ENCODE results near the gene NRAP. TPM values are rescaled to one million over a fixed set of nuclear protein-coding genes. Genes with fewer than 3 reads are reported as not detected.

NRAP gene
- polyA plus RNA-seq, 1 donor = 31.5 TPM

DNA sequence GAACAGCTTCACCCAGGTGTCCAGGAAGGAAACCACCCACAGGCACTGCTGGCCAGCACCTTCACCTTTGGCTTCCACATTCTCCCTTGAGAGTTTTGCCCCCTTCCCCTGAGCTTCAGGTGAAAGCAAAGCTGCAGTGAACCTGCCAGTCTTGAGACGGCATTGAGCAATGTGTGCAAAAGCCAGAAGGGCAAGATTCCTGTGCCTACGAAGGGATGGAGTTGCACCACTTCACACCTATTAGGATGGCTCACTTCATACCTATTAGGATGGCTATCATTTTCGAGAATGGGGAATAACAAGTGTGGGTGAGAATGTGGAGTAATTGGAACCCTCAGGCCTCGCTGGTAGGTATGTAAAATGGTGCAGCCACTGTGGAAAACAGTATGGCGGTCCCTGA is 103.8 kb downstream of the NRAP start:
- no peak for DNase-seq (ENCODE audit: low read depth)

- DNase-seq (ENCODE audit: low read depth) = no peak
Observed at GRCh38 chr10:113557903-113558321, 105.9 kb downstream of the NRAP start.

- DNase-seq (ENCODE audit: low read depth) = no peak
Observed at GRCh38 chr10:113557424-113557862, 106.4 kb downstream of the NRAP start.

GRCh38 chr10:113555751-113556150 is 108.1 kb downstream of the NRAP start:
- DNase-seq (ENCODE audit: low read depth) = no peak

DNA sequence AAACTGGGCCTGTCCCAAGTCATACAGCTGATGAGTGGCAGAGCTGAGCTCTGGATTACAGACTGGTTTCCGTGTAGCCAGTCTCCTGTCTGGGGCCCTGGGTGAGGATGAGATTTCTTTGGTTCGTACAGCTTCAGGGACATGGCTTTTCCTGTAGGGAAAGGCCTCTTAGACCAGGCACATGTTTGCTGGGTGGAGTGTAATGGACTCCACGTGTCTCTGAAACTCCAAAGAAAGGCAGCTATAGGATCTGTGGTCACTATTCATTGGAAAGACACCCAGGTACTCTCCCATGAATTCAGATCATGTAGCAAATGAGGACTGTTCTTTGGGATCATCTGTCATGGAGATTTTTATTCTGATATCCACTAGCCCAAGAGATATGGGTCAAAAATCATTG is 108.6 kb downstream of the NRAP start:
- no peak for DNase-seq (ENCODE audit: low read depth)

GRCh38 chr10:113554214-113554613 is 109.6 kb downstream of the NRAP start:
- DNase-seq (ENCODE audit: low read depth) = no peak

- DNase-seq (ENCODE audit: low read depth) = no peak
Observed at GRCh38 chr10:113553149-113553548, 110.7 kb downstream of the NRAP start.

- DNase-seq (ENCODE audit: low read depth) = no peak
Observed at GRCh38 chr10:113552701-113553100, 111.1 kb downstream of the NRAP start, which contains the start of gene HABP2. Gene HABP2 (plus strand): TSS chr10:113553053. CDS start chr10:113553122, 69 bp downstream.

DNA sequence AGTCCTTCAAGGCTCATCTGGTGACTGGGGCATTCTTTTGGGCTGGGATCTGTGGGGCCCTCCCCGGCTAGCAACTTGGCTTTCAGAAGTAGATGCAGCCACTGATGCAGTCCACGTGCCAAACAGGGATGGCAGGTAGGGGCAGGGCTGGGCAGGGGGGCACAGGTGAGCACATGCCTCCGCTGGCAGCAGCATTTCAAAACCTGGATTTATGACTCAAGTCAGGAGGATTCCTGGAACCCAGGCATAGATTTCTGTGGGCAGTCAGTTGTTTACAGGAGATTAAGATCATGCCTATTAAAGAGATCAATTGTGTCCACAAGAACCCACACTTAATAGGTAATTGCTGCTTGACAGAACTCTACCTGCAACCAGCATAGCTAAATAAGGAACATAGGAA is 111.8 kb downstream of the NRAP start:
- no peak for DNase-seq (ENCODE audit: low read depth)

DNA sequence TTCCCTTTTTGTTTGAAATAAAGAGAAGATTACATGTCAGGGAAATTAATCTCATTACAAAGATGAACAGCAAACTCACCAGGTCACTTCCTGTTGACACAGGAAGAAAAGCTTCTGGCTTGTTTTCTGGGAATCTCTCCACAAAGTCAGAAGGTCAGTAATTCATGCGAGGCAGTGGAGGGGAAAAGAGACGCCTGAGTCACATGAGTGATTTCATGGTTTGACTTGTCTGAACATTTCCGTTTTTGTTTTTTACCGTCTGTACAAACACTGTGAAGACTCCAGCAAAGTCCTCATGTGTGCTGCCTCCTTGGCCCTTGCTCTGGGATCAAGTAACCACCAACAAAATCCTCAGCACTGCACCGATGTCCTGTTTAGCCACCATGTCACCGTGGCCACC is 113.5 kb downstream of the NRAP start:
- no peak for DNase-seq (ENCODE audit: low read depth)

DNA sequence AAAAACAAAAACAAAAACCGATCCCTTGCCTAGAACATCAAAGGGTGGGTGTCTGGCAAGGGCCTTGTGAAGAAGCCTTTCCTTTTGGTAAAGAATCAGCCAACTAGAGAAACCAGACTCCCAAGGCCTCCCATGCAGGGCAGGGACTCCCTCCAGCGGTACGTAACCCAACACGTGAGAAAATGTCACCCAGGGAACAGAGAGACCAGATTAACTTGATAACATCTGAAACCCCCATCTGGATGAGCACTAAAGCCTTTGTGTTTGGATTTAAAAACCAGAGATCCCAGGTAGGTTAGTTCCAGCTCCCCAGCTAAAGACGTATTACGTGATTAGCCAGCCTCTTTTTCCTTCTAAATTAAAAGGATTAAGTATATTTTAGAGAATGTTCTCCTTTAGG is 114.0 kb downstream of the NRAP start:
- DNase-seq (ENCODE audit: low read depth) = no peak

- no peak for DNase-seq (ENCODE audit: low read depth)
Observed at GRCh38 chr10:113547426-113547825, 116.4 kb downstream of the NRAP start.

GRCh38 chr10:113544392-113544791 is 119.4 kb downstream of the NRAP start:
- DNase-seq (ENCODE audit: low read depth) = no peak

GRCh38 chr10:113543107-113543955 is 120.5 kb downstream of the NRAP start:
- DNase-seq (ENCODE audit: low read depth) = no peak

DNA sequence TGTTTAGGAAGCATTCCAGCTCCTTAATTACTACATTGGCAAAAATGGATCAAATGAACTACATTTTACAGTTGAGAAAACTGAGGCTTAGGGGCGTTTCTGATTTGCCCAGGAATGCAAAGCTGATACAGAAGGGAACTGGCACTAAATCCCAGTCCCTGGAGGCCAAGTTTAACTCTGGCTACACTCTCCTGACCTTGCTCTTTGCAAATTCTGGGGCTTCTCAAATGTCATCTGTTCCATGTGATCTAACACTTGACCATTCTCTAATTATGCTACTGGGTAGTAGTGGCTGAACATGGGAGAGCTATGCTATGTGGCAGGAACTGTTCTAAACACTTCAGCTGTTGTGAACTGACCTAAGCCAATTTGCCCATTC is 122.3 kb downstream of the NRAP start:
- DNase-seq (ENCODE audit: low read depth) = no peak

DNA sequence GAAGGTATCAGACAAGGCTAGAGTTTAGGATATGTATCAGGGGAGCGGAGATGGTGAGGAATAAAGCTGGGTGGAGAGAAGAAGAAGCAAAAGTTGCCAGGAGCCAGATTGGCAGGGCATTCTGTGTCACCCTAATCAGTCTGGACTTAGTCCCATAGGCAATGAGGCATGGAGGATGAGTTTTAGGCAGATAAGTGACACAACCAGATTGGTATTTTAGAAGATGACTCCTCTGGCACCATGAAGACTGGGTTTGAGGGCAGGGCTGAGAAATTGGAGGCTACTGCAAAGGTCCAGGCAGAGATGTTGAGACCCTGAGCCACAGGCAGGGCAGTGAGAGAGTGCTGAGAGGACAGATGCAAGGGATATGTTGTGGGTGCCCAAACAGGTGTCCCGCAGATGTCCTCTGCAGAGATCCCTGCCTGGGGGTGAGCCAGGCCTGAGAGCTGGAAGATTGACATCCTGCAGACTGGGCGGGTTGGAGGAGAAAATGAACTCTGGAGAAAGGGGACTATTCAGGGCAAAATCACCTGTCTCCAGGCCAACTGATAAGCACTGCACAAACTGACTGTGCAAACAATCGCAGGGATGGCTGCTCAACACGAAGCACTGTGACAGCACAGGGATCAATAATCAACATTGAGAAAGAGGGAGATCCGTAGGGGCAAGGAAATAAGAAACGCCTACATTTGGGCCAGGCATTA is 122.8 kb downstream of the NRAP start:
- DNase-seq (ENCODE audit: low read depth) = no peak

DNA sequence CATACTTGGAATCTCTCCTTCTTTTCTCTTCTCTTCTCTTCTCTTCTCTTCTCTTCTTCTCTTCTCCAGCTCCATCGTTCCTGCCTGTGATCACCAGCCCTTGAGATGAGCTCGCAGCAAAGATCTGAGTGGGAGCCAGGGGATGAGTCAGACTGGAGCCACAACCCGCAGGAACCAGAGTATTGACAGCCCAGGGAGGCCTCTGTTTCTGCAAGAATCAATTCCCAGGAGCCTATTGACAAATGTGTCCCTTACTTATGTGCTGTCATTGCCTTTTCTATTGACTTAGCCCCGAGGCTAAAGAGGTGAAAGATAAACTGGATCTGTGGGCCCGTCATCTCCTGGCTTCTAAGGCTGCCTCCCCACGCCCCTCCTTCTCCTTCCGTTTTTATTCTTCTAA is 124.1 kb downstream of the NRAP start:
- DNase-seq (ENCODE audit: low read depth) = no peak

Other genes with a start within 250 kb of the NRAP start
- gene HABP2, start 111.0 kb downstream of the NRAP start, polyA plus RNA-seq (ENCODE audit: insufficient read length) = 0.19 TPM
- gene CASP7, start 15.9 kb upstream of the NRAP start, polyA plus RNA-seq (ENCODE audit: insufficient read length) = 14.0 TPM
- 0.05 TPM for gene PLEKHS1, start 87.6 kb upstream of the NRAP start, polyA plus RNA-seq (ENCODE audit: insufficient read length)
- 5.0 TPM for gene DCLRE1A, start 190.0 kb upstream of the NRAP start, polyA plus RNA-seq (ENCODE audit: insufficient read length)
- gene NHLRC2, start 190.6 kb upstream of the NRAP start, polyA plus RNA-seq (ENCODE audit: insufficient read length) = 16.1 TPM

All from forelimb muscle (tissue), 1 donor.